Neural progenitor cell (in vitro differentiated cells): ENCODE results near the gene FFAR1. TPM values are rescaled to one million over a fixed set of nuclear protein-coding genes. Genes with fewer than 3 reads are reported as not detected.

Source experiments
- DNase-seq: peaks from one replicate; pipeline ENCODE4 v3.0.0-alpha.2; 2016; ENCODE audit warnings: low spot score
- H2AFZ ChIP-seq: fragments of 200-600 bp; sonication (generic); replicated peaks from 2 replicates; pipeline ENCODE4 v1.6.1; 2016; ENCODE audit warnings: antibody characterized with exemption
- H3F3A ChIP-seq: fragments of 200-600 bp; sonication (generic); 2 replicates; pipeline ENCODE4 v1.6.1; 2016; ENCODE audit warnings: antibody characterized with exemption, low read depth
- H3K27ac ChIP-seq: fragments of 200-600 bp; sonication (generic); 2 replicates; pipeline ENCODE4 v1.5.1; 2016; ENCODE audit warnings: mild to moderate bottlenecking
- H3K27me3 ChIP-seq: fragments of 200-600 bp; sonication (generic); 2 replicates; pipeline ENCODE4 v1.6.1; 2016; ENCODE audit warnings: mild to moderate bottlenecking, moderate library complexity
- H3K36me3 ChIP-seq: fragments of 200-600 bp; sonication (generic); 2 replicates; pipeline ENCODE4 v1.5.1; 2016
- H3K4me1 ChIP-seq: fragments of 200-600 bp; sonication (generic); 2 replicates; pipeline ENCODE4 v1.6.1; 2016; ENCODE audit warnings: mixed run types
- H3K4me2 ChIP-seq: fragments of 200-600 bp; sonication (generic); 2 replicates; pipeline ENCODE4 v1.6.1; 2016
- H3K4me3 ChIP-seq: fragments of 200-600 bp; sonication (generic); 2 replicates; pipeline ENCODE4 v1.5.1; 2016
- H3K79me2 ChIP-seq: fragments of 200-600 bp; sonication (generic); 2 replicates; pipeline ENCODE4 v1.6.1; 2016; ENCODE audit warnings: low read depth
- H3K9ac ChIP-seq: fragments of 200-600 bp; sonication (generic); 2 replicates; pipeline ENCODE4 v1.6.1; 2016
- H3K9me3 ChIP-seq: fragments of 200-600 bp; sonication (generic); 2 replicates; pipeline ENCODE4 v1.5.1; 2016; ENCODE audit warnings: low read depth
- H4K20me1 ChIP-seq: fragments of 200-600 bp; sonication (generic); 2 replicates; pipeline ENCODE4 v1.6.1; 2016; ENCODE audit warnings: low read depth
- H3K27ac Mint-ChIP-seq: 3 replicates; pipeline ENCODE4 v1.8.0; 2021; ENCODE audit warnings: mixed read lengths
- H3K27me3 Mint-ChIP-seq: 2 replicates; pipeline ENCODE4 v1.8.0; 2022; ENCODE audit warnings: low read depth, mild to moderate bottlenecking, inconsistent platforms, moderate library complexity, mixed read lengths; ENCODE audit not compliant: insufficient read depth
- H3K36me3 Mint-ChIP-seq: 3 replicates; pipeline ENCODE4 v1.8.0; 2021; ENCODE audit warnings: mixed read lengths
- H3K4me1 Mint-ChIP-seq: 3 replicates; pipeline ENCODE4 v1.8.0; 2021; ENCODE audit warnings: mixed read lengths
- H3K4me3 Mint-ChIP-seq: 3 replicates; pipeline ENCODE4 v1.8.0; 2021; ENCODE audit warnings: mild to moderate bottlenecking, moderate library complexity, mixed read lengths
- H3K9me3 Mint-ChIP-seq: 3 replicates; pipeline ENCODE4 v1.8.0; 2020; ENCODE audit warnings: mixed read lengths
- CTCF ChIP-seq: fragments of 200-600 bp; sonication (generic); IDR thresholded peaks from 2 replicates; pipeline ENCODE4 v1.5.1; 2017; ENCODE audit warnings: antibody characterized with exemption, mild to moderate bottlenecking
- EZH2 ChIP-seq: fragments of 200-600 bp; sonication (generic); IDR thresholded peaks from 2 replicates; pipeline ENCODE4 v1.6.1; 2017; ENCODE audit warnings: antibody characterized with exemption, mild to moderate bottlenecking, moderate library complexity
- EZH2phosphoT487 ChIP-seq: fragments of 200-600 bp; sonication (generic); IDR thresholded peaks from 2 replicates; pipeline ENCODE4 v1.6.1; 2017; ENCODE audit warnings: antibody characterized with exemption
- microRNA-seq: library from miRNA; unstranded; fragments of <30 nt; microRNA quantifications from one replicate; pipeline ENCODE4, GENCODE V29; 2016
- total RNA-seq: library from RNA; depleted of rRNA; stranded (reverse); fragments of >200 nt; gene quantifications from 2 replicates; pipeline ENCODE4 v1.2.3, GENCODE V29; 2015; ENCODE audit warnings: low replicate concordance

The FFAR1 gene
- total RNA-seq, 1 donor from 2014 or later: not detected

- Mint-ChIP-seq H3K27ac (no peak overlapping the region), H3K36me3 (no peaks in the 10 kb centered on the region), H3K9me3 (no peaks in the 10 kb centered on the region), H3K27me3 (no peaks in the 10 kb centered on the region), H3K4me1 (no peaks in the 10 kb centered on the region), H3K4me3 (no peak overlapping the region)
- Histone ChIP-seq H3K4me1 (no peaks in the 10 kb centered on the region), H3F3A (no peaks in the 10 kb centered on the region), H2AFZ (no peak overlapping the region), H3K79me2 (no peaks in the 10 kb centered on the region), H4K20me1 (no peaks in the 10 kb centered on the region), H3K36me3 (no peaks in the 10 kb centered on the region), H3K27ac (no peak overlapping the region), H3K4me3 (no peak overlapping the region), H3K27me3 (no peaks in the 10 kb centered on the region), H3K4me2 (no peak overlapping the region), H3K9me3 (no peaks in the 10 kb centered on the region), H3K9ac (no peak overlapping the region)
- peak; percentile 6 for DNase-seq
- TF ChIP-seq EZH2 (no peak), EZH2phosphoT487 (no peak), CTCF (no peak)
Measured at GRCh38 chr19:35395382-35396199, 47.9 kb downstream of the FFAR1 start.

- no peak overlapping the region for H3K4me3 ChIP-seq
- H3K4me1 Mint-ChIP-seq: no peaks in the 10 kb centered on the region
- no peak overlapping the region for H3K27ac Mint-ChIP-seq
- H3K9ac ChIP-seq: no peak overlapping the region
- no peak overlapping the region for H3K27ac ChIP-seq
- no peaks in the 10 kb centered on the region for H3K36me3 ChIP-seq
- H3K79me2 ChIP-seq: no peaks in the 10 kb centered on the region
- no peak overlapping the region for H3K4me3 Mint-ChIP-seq
- no peaks in the 10 kb centered on the region for H3K4me1 ChIP-seq
- no peaks in the 10 kb centered on the region for H4K20me1 ChIP-seq
- H2AFZ ChIP-seq: no peak overlapping the region
- no peaks in the 10 kb centered on the region for H3K9me3 Mint-ChIP-seq
- no peak for DNase-seq
- no peaks in the 10 kb centered on the region for H3K27me3 Mint-ChIP-seq
- no peak for TF ChIP-seq CTCF
- no peak for TF ChIP-seq EZH2
- no peak for TF ChIP-seq EZH2phosphoT487
- H3K4me2 ChIP-seq: no peak overlapping the region
- H3K27me3 ChIP-seq: no peaks in the 10 kb centered on the region
- H3K36me3 Mint-ChIP-seq: no peaks in the 10 kb centered on the region
- H3K9me3 ChIP-seq: no peaks in the 10 kb centered on the region
- no peaks in the 10 kb centered on the region for H3F3A ChIP-seq
Measured at GRCh38 chr19:35396240-35396885, 48.7 kb downstream of the FFAR1 start.

GRCh38 chr19:35397064-35397463 lies 49.4 kb downstream of the FFAR1 start:
- H3K4me3 ChIP-seq: no peak overlapping the region
- no peaks in the 10 kb centered on the region for H3K27me3 Mint-ChIP-seq
- H3K36me3 ChIP-seq: no peaks in the 10 kb centered on the region
- no peaks in the 10 kb centered on the region for H3K36me3 Mint-ChIP-seq
- no peaks in the 10 kb centered on the region for H3K9me3 Mint-ChIP-seq
- H3F3A ChIP-seq: no peaks in the 10 kb centered on the region
- no peak overlapping the region for H3K27ac ChIP-seq
- H3K4me1 Mint-ChIP-seq: no peaks in the 10 kb centered on the region
- TF ChIP-seq CTCF (no peak), EZH2phosphoT487 (no peak), EZH2 (no peak)
- H3K9ac ChIP-seq: no peak overlapping the region
- DNase-seq: no peak
- no peak overlapping the region for H3K4me3 Mint-ChIP-seq
- H3K9me3 ChIP-seq: no peaks in the 10 kb centered on the region
- H3K27ac Mint-ChIP-seq: no peak overlapping the region
- no peaks in the 10 kb centered on the region for H3K4me1 ChIP-seq
- no peak overlapping the region for H3K4me2 ChIP-seq
- H3K27me3 ChIP-seq: no peaks in the 10 kb centered on the region
- H2AFZ ChIP-seq: no peak overlapping the region
- no peaks in the 10 kb centered on the region for H3K79me2 ChIP-seq
- H4K20me1 ChIP-seq: no peaks in the 10 kb centered on the region

Small RNAs within 50 kb of the gene (microRNA-seq; reads per million reads assigned to microRNA genes)
- gene MIR5196: not detected

Other genes starting within 250 kb of the FFAR1 start
- gene FXYD3, start 232.1 kb upstream of the FFAR1 start, total RNA-seq: not detected in 2 replicates
- 0.81 TPM in 1 of 2 replicates, not detected in the other for gene LGI4, start 212.8 kb upstream of the FFAR1 start, total RNA-seq
- 0.46 TPM in 1 of 2 replicates, not detected in the other for gene FXYD1, start 209.1 kb upstream of the FFAR1 start, total RNA-seq
- gene FXYD7, start 204.6 kb upstream of the FFAR1 start, total RNA-seq: 0.13 and 0.56 TPM in 2 replicates
- 7.8 and 11.6 TPM in 2 replicates for gene FXYD5, start 193.2 kb upstream of the FFAR1 start, total RNA-seq
- gene FAM187B, start 119.2 kb upstream of the FFAR1 start, total RNA-seq: 0.19 TPM in 1 of 2 replicates, not detected in the other
- gene LSR, start 98.9 kb upstream of the FFAR1 start, total RNA-seq: 27.1 and 78.4 TPM in 2 replicates
- 46.8 and 88.7 TPM in 2 replicates for gene USF2, start 78.9 kb upstream of the FFAR1 start, total RNA-seq
- 0.30 TPM in 1 of 2 replicates, not detected in the other for gene HAMP, start 65.4 kb upstream of the FFAR1 start, total RNA-seq
- not detected in 2 replicates for gene MAG, start 55.7 kb upstream of the FFAR1 start, total RNA-seq
- gene CD22, start 18.7 kb upstream of the FFAR1 start, total RNA-seq: 0.62 TPM in 1 of 2 replicates, not detected in the other
- not detected in 2 replicates for gene FFAR3, start 10.6 kb downstream of the FFAR1 start, total RNA-seq
- gene GPR42, start 23.2 kb downstream of the FFAR1 start, total RNA-seq: not detected in 2 replicates
- gene FFAR2, start 100.4 kb downstream of the FFAR1 start, total RNA-seq: not detected in 2 replicates
- not detected in 2 replicates for gene KRTDAP, start 142.6 kb downstream of the FFAR1 start, total RNA-seq
- 175 and 208 TPM in 2 replicates for gene DMKN, start 165.7 kb downstream of the FFAR1 start, total RNA-seq
- not detected in 2 replicates for gene SBSN, start 180.4 kb downstream of the FFAR1 start, total RNA-seq
- gene GAPDHS, start 185.6 kb downstream of the FFAR1 start, total RNA-seq: not detected in 2 replicates
- 57.8 and 81.7 TPM in 2 replicates for gene TMEM147, start 197.7 kb downstream of the FFAR1 start, total RNA-seq
- 0.12 TPM in 1 of 2 replicates, not detected in the other for gene ATP4A, start 215.8 kb downstream of the FFAR1 start, total RNA-seq
- gene PMIS2, start 238.3 kb downstream of the FFAR1 start, total RNA-seq: 0.34 TPM in 1 of 2 replicates, not detected in the other